Pulmonary artery endothelial cell (primary cell): ENCODE results near the gene DPP6. TPM values are rescaled to one million over a fixed set of nuclear protein-coding genes. Genes with fewer than 3 reads are reported as not detected.

Experiments
- DNase-seq: peaks from one replicate; pipeline ENCODE4 v3.0.0-alpha.2; 2011; ENCODE audit warnings: low read depth, low spot score
- total RNA-seq: library from RNA; depleted of rRNA; stranded (reverse); fragments of >200 nt; gene quantifications from 2 replicates; pipeline ENCODE4 v1.2.3, GENCODE V29; 2014

DPP6 gene
- total RNA-seq, 1 donor from 2014 or later: not detected

GRCh38 chr7:154409703-154410311 is 357.6 kb downstream of the DPP6 start:
- no peak for DNase-seq

GRCh38 chr7:154412105-154412504 is 359.9 kb downstream of the DPP6 start:
- no peak for DNase-seq

- no peak for DNase-seq
Measured at GRCh38 chr7:154415709-154416399, 363.7 kb downstream of the DPP6 start.

- no peak for DNase-seq
Measured at GRCh38 chr7:154416714-154417113, 364.5 kb downstream of the DPP6 start.

- no peak for DNase-seq
Measured at GRCh38 chr7:154419344-154419743, 367.1 kb downstream of the DPP6 start.

GRCh38 chr7:154423231-154423630 is 371.0 kb downstream of the DPP6 start:
- DNase-seq: no peak

GRCh38 chr7:154424350-154424749 is 372.2 kb downstream of the DPP6 start:
- no peak for DNase-seq

GRCh38 chr7:154425271-154425670 is 373.1 kb downstream of the DPP6 start:
- no peak for DNase-seq

- DNase-seq: no peak
Measured at GRCh38 chr7:154426778-154427177, 374.6 kb downstream of the DPP6 start.

GRCh38 chr7:154427533-154427932 is 375.3 kb downstream of the DPP6 start:
- no peak for DNase-seq

- DNase-seq: no peak
Measured at GRCh38 chr7:154429666-154430404, 377.6 kb downstream of the DPP6 start.

GRCh38 chr7:154430640-154431039 is 378.4 kb downstream of the DPP6 start:
- no peak for DNase-seq

- no peak for DNase-seq
Measured at GRCh38 chr7:154431045-154431444, 378.8 kb downstream of the DPP6 start.

- DNase-seq: no peak
Measured at GRCh38 chr7:154433632-154434598, 381.7 kb downstream of the DPP6 start.

- DNase-seq: no peak
Measured at GRCh38 chr7:154436560-154436959, 384.4 kb downstream of the DPP6 start.

GRCh38 chr7:154437234-154437633 is 385.0 kb downstream of the DPP6 start:
- DNase-seq: no peak

GRCh38 chr7:154438571-154439367 is 386.6 kb downstream of the DPP6 start:
- no peak for DNase-seq

- DNase-seq: no peak
Measured at GRCh38 chr7:154440058-154440457, 387.9 kb downstream of the DPP6 start.

- no peak for DNase-seq
Measured at GRCh38 chr7:154440651-154441050, 388.5 kb downstream of the DPP6 start.

GRCh38 chr7:154441811-154442210 is 389.6 kb downstream of the DPP6 start:
- no peak for DNase-seq

GRCh38 chr7:154442939-154443338 is 390.7 kb downstream of the DPP6 start:
- no peak for DNase-seq
